Cardiac fibroblast (primary cell): ENCODE data around the gene CDHR4.
"Not testable (repeated sequence)": the region's sequence is repeated elsewhere in the genome, so short reads cannot be mapped to it uniquely, and the experiment has no call there.

Experiments used
- DNase-seq, 2 donors: peaks; one replicate each; pipeline versions ENCODE4 v3.0.0 to v3.0.0-alpha.2; 2010; ENCODE audit warnings: low read depth in 2 of 2
- H3K4me3 ChIP-seq, 2 donors: replicated peaks in 1 of 2; 1 replicate in 1 of 2; 2 replicates in 1 of 2; pipeline ENCODE4 v1.5.1; 2011; ENCODE audit warnings: low read depth in 2 of 2, low read length in 2 of 2, mild to moderate bottlenecking in 2 of 2, moderate library complexity in 1 of 2
- CTCF ChIP-seq: IDR thresholded peaks from one replicate; pipeline ENCODE4 v1.5.1; 2011; ENCODE audit warnings: low read depth, mild to moderate bottlenecking, low read length, inconsistent platforms

The CDHR4 gene

GRCh38 chr3:49750056-49750455, 49.6 kb downstream of the CDHR4 start:
- no peak overlapping the region for H3K4me3 ChIP-seq
- DNase-seq = no peak
- TF ChIP-seq CTCF = no peak

GRCh38 chr3:49748874-49749273, 50.8 kb downstream of the CDHR4 start:
- H3K4me3 ChIP-seq, DNase-seq: not testable (repeated sequence)

- DNase-seq = peak; percentile 56 to 88
- TF ChIP-seq CTCF = no peak
- no peak overlapping the region for H3K4me3 ChIP-seq
These were observed 51.7 kb downstream of the CDHR4 start for GRCh38 chr3:49747792-49748480.

GRCh38 chr3:49745986-49746385, 53.7 kb downstream of the CDHR4 start:
- DNase-seq = peak; percentile 12 to 72
- TF ChIP-seq CTCF = no peak
- no peak overlapping the region for H3K4me3 ChIP-seq
